HepG2 (cell line): ENCODE measurements around the gene TMEM95. TPM values are rescaled to one million over a fixed set of nuclear protein-coding genes. Genes with fewer than 3 reads are reported as not detected.

ENCODE experiments used
- HNRNPK ChIP-seq: fragments of 200-400 bp; formaldehyde crosslinking; IDR thresholded peaks from 2 replicates; pipeline ENCODE4 v1.6.1; 2018; ENCODE audit warnings: low read length, low read depth, moderate library complexity, mild to moderate bottlenecking; ENCODE audit not compliant: poor library complexity, severe bottlenecking
- MTA1 ChIP-seq: sonication (generic); formaldehyde crosslinking; IDR thresholded peaks from 2 replicates; pipeline ENCODE4 v1.4.0; 2020; ENCODE audit warnings: missing genetic modification reagents, mild to moderate bottlenecking, borderline replicate concordance
- MTF2 ChIP-seq: sonication (generic); formaldehyde crosslinking; IDR thresholded peaks from 2 replicates; pipeline ENCODE4 v1.5.0; 2020; ENCODE audit warnings: missing genetic modification reagents, borderline replicate concordance
- RBFOX2 ChIP-seq: fragments of 200-400 bp; formaldehyde crosslinking; IDR thresholded peaks from 2 replicates; pipeline ENCODE4 v1.6.1; 2017; ENCODE audit warnings: low read depth, mild to moderate bottlenecking, low read length
- polyA plus RNA-seq, 8 experiments: library from polyadenylated mRNA; depleted of rRNA in 3 of 8; stranded (reverse) in 7 of 8; unstranded in 1 of 8; fragments of >200 nt; fragmentation: Illumina TruSeq in 4 of 8; extraction: Trizol in 4 of 8; gene quantifications; 2 replicates each; pipeline versions ENCODE4 v1.2.1 to v1.2.3, GENCODE V29; 2011 to 2016; ENCODE audit warnings: low read depth in 4 of 8, missing spikeins in 1 of 8, mixed read lengths in 1 of 8; ENCODE audit not compliant: insufficient read depth in 1 of 8
- total RNA-seq, 5 experiments: library from RNA; depleted of rRNA; stranded (reverse); fragments of >200 nt; fragmentation: Illumina TruSeq; extraction: Trizol; gene quantifications; 2 replicates each; pipeline ENCODE4 v1.2.3, GENCODE V29; 2016; ENCODE audit warnings: low read depth in 1 of 5
- TF ChIP-seq, protein P1 (sequence below): sonication (generic); formaldehyde crosslinking; IDR thresholded peaks from 2 replicates; pipeline ENCODE4 v1.8.0; 2022; ENCODE audit warnings: missing genetic modification reagents, low read depth, mild to moderate bottlenecking, borderline replicate concordance
- TF ChIP-seq, protein P2 (sequence below): sonication (generic); formaldehyde crosslinking; IDR thresholded peaks from 2 replicates; pipeline ENCODE4 v1.5.0; 2020; ENCODE audit warnings: mild to moderate bottlenecking, missing genetic modification reagents, moderate library complexity
- TF ChIP-seq, protein P3 (sequence below): sonication (generic); formaldehyde crosslinking; IDR thresholded peaks from 2 replicates; pipeline ENCODE4 v1.5.0; 2020; ENCODE audit warnings: mild to moderate bottlenecking, missing genetic modification reagents, borderline replicate concordance

The TMEM95 gene
- total and polyA plus RNA-seq, 2 of the 13 experiments (the other 11 are each of a cell fraction or from before 2014, with no cell fraction given), result not detected

DNA sequence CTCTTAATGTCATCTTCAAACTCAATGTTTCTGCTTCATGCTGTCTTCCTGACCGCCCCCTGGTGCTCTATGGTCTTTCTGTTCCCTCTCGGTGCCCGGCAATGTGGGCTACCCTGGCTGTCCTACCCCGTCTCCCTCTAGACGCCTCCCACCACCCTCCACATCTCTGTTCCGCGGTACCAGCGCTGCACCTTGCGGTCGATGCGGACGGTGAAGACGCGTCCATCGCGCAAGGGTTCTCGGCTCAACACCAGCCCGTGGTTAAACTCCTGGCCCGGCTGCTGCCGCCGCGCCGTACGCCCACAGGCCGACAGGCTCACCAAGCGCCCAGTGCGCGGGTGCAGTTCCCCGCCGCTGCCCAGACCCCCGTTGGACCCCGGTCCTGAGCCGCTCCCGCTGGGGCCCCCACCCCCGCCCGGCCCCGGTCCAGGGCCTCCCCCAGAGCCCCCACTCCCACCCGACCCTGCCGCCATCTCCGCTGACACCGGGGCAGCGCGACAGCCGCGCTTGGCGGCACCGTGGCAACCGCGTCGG, 26.0 kb upstream of the TMEM95 start, which contains the start of gene NEURL4 (continued):
- TF ChIP-seq MTA1 (CRISPR knock-in tag), result 0 out of 2 replicates have a peak, but pooled peaks have one; percentile 9
- TF ChIP-seq, protein P1, sequence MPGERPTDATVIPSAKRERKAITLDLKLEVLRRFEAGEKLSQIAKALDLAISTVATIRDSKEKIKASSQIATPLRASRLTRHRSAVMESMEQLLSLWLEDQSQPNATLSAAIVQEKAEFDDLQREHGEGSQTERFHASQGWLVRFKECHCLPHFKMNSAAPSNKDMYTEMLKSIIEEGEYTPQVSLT (CRISPR knock-in tag), result no peak
- TF ChIP-seq, protein P2, sequence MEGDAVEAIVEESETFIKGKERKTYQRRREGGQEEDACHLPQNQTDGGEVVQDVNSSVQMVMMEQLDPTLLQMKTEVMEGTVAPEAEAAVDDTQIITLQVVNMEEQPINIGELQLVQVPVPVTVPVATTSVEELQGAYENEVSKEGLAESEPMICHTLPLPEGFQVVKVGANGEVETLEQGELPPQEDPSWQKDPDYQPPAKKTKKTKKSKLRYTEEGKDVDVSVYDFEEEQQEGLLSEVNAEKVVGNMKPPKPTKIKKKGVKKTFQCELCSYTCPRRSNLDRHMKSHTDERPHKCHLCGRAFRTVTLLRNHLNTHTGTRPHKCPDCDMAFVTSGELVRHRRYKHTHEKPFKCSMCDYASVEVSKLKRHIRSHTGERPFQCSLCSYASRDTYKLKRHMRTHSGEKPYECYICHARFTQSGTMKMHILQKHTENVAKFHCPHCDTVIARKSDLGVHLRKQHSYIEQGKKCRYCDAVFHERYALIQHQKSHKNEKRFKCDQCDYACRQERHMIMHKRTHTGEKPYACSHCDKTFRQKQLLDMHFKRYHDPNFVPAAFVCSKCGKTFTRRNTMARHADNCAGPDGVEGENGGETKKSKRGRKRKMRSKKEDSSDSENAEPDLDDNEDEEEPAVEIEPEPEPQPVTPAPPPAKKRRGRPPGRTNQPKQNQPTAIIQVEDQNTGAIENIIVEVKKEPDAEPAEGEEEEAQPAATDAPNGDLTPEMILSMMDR (CRISPR knock-in tag), result 0 out of 2 replicates have a peak, but pooled peaks have one; percentile 6
- peak; percentile 42; the same call in 1 of the 2 replicates for TF ChIP-seq MTF2 (CRISPR knock-in tag)
- TF ChIP-seq, protein P3, sequence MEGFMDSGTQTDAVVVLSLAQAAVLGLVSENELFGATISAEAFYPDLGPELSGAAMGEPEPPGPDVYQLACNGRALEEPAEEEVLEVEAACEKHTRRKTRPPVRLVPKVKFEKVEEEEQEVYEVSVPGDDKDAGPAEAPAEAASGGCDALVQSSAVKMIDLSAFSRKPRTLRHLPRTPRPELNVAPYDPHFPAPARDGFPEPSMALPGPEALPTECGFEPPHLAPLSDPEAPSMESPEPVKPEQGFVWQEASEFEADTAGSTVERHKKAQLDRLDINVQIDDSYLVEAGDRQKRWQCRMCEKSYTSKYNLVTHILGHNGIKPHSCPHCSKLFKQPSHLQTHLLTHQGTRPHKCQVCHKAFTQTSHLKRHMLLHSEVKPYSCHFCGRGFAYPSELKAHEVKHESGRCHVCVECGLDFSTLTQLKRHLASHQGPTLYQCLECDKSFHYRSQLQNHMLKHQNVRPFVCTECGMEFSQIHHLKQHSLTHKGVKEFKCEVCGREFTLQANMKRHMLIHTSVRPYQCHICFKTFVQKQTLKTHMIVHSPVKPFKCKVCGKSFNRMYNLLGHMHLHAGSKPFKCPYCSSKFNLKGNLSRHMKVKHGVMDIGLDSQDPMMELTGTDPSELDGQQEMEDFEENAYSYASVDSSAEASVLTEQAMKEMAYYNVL (CRISPR knock-in tag), result 0 out of 2 replicates have a peak, but pooled peaks have one; percentile 2
- peak; percentile 34 for TF ChIP-seq HNRNPK
- TF ChIP-seq RBFOX2, result peak; percentile 71
